NCI-H524 (cell line): ENCODE results near the gene SLC9A5.

Experiments used
- DNase-seq, 2 experiments: peaks; one replicate each; lab custom pipeline; 2025; lab: John Stamatoyannopoulos, UW

Gene SLC9A5, protein sequence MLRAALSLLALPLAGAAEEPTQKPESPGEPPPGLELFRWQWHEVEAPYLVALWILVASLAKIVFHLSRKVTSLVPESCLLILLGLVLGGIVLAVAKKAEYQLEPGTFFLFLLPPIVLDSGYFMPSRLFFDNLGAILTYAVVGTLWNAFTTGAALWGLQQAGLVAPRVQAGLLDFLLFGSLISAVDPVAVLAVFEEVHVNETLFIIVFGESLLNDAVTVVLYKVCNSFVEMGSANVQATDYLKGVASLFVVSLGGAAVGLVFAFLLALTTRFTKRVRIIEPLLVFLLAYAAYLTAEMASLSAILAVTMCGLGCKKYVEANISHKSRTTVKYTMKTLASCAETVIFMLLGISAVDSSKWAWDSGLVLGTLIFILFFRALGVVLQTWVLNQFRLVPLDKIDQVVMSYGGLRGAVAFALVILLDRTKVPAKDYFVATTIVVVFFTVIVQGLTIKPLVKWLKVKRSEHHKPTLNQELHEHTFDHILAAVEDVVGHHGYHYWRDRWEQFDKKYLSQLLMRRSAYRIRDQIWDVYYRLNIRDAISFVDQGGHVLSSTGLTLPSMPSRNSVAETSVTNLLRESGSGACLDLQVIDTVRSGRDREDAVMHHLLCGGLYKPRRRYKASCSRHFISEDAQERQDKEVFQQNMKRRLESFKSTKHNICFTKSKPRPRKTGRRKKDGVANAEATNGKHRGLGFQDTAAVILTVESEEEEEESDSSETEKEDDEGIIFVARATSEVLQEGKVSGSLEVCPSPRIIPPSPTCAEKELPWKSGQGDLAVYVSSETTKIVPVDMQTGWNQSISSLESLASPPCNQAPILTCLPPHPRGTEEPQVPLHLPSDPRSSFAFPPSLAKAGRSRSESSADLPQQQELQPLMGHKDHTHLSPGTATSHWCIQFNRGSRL

DNA sequence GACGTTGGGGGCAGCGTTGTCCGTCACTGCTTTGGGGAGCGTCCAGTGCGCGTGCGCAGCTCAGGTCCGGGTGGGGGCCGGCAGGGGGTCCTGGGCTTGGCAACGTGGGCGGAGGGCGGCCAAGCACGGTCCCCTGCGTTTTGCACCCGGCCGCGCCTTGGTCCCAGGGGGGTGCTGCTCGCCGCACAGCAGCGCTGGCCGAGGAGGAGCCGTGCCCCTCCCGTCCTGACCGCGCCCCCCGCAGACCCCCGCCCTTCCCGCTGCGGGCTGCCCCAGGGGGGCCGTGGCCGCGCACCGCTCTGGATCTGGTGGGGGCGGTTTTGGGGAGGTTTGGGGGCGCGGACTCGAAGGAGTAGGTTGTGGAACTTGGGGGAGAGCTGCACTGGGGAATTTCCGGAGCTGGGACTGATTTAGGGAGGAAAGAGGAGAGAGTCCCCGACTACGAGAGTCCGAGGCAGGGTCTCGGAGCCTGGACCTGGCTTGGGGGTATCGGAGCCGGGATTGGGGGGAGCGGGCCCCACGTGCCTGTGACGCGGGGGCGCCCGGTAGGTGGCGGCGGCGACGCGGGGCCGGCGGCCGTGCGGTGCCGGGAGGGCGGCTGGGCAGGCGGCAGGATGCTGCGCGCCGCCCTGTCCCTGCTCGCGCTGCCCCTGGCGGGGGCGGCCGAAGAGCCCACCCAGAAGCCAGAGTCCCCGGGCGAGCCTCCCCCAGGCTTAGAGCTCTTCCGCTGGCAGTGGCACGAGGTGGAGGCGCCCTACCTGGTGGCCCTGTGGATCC is at the start of gene SLC9A5:
Gene SLC9A5, plus strand, starts transcription at position 579 of the 777 bp plus-strand sequence. Its CDS starts 36 bp downstream, at position 615.
- DNase-seq, result peak; percentile 45 to 60

DNA sequence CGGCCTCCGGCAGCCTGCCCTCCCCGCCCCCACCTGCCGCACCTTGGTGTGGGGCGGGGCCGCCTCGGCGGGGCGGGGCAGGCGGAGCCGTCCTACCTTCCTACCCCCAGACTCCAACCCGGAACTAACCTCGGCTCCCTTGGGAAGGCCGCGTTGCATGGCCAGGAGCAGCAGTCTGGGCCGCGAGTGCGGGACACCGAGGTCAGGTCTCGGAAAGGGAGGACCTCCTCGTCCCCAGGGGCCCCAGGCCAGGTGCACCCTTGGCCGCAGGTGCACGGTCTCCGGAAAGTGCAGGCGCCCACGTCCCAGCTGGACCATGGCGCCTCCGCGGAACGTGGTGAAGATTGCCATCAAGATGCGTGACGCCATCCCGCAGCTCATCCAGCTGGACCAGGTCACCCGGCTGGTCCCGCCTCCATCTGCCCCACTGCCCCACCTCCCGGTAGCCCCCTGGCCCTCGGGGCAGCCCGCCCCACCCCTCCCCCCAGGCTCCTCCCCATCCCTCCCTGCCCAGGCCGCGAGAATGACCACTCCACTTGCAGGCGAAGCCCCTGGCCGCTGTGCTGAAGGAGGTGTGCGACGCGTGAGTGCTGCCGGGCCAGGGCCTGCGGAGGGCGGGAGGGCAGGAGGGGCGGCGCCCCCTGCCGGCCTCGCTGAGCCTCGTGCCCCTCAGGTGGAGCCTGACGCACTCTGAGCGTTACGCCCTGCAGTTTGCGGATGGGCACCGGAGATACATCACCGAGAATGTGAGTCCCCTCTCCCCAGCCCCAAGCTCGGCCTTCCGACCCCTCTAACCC is 49.6 kb upstream of the SLC9A5 start, which contains the start of gene ELMO3:
Gene ELMO3, plus strand, starts transcription at position 121 of the 797 bp plus-strand sequence. Its CDS starts 196 bp downstream, at position 317.
- DNase-seq, result no peak

DNA sequence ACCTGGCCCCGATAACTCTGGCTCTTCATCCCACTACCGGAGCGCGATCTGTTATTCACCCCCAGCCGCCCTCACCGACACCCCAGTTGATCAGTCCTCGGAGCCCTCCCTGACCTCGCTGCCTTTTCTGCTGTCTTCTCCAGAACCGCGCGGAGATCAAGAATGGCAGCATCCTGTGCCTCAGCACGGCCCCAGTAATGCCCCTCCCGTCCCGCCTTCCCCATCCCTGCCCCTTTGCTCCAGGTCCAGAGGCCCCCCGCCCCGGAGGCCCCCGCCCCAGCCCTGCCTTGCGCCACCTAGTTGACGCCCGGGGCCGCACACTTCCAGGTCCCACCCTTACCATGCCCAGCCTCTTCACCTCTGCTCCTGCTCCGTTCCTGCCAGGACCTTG is 49.0 kb upstream of the SLC9A5 start:
- DNase-seq, result no peak

DNA sequence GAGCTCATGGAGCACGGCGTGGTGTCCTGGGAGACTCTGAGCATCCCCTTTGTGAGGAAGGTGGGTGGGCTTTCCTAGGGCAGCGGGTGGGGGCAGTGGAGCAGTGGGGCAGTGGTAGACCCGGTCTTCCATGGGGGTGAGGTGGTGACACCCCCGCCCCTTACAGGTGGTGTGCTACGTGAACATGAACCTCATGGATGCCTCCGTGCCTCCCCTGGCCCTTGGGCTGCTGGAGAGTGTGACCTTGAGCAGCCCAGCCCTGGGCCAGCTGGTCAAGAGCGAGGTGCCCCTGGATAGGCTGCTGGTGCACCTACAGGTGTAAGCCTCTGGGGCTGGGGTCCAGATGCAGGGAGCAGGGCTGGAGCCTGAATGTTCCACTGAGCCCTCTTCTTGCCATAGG is 48.3 kb upstream of the SLC9A5 start:
- no peak for DNase-seq

DNA sequence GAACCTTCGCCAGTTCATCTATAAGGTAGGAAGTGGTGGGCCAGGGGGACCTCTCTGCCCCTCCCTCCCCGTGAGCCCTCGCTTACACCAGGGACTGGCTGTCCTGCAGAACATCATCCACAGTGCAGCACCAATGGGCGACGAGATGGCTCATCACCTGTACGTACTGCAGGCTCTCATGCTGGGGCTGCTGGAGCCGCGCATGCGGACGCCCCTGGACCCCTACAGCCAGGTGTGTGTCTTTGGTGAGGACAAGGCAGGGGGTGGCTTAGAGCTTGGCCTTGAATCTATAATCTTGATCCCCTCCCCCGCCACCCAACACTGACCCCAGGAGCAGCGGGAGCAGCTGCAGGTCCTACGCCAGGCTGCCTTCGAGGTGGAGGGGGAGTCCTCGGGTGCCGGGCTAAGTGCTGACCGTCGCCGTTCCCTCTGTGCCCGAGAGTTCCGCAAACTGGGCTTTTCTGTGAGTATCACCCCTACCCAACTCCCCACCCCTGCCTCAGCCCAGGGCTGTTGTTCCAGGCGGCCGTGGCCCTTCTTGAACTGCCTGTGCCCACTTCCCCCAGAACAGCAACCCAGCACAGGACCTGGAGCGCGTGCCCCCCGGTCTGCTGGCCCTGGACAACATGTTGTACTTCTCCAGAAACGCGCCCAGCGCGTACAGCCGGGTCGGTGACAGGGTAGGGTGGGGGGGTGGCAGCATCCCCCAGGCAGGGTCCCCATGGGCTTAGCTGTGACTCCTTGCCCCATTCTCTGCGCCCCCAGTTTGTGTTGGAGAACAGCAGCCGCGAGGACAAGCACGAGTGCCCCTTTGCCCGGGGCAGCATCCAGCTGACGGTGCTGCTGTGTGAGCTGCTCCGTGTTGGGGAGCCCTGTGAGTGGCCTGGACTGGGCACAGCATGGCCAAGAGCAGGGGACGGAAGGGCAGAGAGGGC is 47.1 kb upstream of the SLC9A5 start:
- DNase-seq, result no peak

DNA sequence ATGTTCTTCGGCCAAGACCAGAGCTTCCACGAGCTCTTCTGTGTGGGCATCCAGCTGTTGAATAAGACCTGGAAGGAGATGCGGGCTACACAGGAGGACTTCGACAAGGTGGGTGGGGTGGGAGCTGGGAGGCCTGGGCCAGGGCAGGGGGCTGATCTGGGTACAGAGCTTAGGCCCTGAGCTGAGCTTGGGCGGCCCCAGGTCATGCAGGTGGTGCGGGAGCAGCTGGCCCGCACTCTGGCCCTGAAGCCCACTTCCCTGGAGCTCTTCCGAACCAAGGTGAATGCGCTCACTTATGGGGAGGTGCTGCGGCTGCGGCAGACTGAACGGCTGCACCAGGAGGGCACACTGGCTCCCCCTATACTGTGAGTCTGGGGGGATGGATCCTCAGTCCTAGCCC is 46.4 kb upstream of the SLC9A5 start:
- no peak for DNase-seq

DNA sequence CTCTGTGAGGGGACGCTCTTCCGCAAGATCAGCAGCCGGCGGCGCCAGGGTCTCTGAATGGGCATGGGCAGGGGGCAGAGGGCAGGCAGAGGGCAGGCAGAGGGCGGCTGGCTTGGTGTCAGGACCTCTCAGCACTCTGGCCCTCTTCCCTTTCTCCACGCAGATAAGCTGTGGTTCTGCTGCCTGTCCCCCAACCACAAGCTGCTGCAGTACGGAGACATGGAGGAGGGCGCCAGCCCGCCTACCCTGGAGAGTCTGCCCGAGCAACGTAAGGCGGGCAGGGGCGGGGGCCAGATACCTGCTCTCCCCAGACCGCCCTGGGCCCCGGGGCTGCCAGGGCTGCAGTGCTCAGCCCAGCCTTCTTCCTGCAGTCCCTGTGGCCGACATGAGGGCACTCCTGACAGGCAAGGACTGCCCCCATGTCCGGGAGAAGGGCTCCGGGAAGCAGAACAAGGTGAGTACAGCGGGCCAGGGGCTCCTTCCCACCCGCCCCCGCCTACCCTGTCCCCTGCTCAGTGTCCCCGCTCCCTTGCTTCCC is 45.8 kb upstream of the SLC9A5 start:
- DNase-seq, result no peak

DNA sequence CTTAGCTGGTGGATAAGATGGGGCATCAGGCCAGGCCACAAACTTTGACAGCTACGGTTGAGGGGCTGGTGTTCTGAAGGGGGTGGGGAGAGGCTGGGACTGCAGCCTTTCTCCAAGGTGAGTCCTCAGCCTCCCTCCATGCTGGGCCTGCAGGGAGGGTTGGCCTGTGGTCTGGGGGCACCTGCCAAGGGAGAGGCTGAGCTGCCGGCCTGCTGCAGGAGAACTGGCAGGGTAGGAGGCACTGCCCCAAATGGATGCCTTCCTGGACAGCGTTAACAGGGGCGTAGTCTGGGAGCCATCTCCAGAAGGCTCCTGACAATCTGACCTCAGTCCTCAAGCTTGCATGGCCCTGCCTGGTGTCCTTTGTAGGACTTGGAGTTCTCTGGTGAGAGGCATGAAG is 44.7 kb upstream of the SLC9A5 start:
- no peak for DNase-seq

DNA sequence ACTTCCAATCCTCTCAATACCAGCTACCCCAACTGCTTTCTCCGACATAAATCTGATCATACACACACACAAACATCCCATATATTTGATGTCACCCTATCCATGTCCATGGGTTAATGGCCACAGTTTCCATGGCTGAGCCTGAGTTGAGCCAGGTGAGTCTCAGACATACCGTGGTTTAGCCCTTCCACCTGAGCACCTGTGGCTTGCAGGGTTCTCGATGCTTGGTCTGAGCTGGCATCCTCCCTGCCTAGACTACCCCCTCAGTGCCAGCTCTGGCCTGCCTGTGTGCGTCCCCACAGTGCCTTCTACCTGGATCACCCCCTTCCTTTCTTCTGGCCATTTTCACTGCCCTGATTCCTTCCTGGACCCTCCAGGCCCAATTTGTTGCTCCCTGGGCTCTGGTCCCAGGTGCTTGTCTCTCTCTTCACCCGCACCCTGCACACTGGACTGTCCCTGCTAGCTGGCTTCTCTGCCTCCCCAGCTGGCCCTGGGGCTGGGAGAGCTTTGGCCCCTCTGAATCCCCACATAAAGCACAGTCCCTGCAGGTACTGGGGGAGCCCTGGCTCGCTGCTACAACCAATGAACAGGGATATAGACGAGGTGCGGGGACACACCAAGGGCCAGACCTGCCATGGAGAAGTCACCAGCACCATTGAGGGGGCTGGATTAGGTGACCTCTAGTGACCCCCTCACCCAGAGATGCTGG is 42.5 kb upstream of the SLC9A5 start:
- DNase-seq, result no peak

DNA sequence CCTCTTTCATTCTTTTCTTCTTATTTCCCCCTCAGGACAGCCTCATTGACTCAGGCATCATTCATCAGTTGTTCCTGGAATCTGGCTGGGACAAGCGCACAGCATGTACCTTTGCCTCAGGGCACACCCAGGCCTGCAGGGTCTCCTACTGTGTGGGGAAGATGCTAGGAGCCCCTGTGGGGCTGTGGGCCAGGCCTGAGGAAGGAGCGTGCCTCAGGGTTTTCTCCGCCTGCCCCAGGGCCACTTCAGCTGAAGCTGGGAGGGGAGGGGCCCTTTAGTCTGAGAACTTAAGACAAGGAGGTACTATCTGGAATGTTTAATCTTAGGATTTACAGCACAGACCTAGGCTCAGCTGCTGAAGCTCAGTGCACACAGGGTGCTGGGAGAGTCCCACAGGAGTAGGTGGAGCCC is 41.9 kb upstream of the SLC9A5 start:
- no peak for DNase-seq

DNA sequence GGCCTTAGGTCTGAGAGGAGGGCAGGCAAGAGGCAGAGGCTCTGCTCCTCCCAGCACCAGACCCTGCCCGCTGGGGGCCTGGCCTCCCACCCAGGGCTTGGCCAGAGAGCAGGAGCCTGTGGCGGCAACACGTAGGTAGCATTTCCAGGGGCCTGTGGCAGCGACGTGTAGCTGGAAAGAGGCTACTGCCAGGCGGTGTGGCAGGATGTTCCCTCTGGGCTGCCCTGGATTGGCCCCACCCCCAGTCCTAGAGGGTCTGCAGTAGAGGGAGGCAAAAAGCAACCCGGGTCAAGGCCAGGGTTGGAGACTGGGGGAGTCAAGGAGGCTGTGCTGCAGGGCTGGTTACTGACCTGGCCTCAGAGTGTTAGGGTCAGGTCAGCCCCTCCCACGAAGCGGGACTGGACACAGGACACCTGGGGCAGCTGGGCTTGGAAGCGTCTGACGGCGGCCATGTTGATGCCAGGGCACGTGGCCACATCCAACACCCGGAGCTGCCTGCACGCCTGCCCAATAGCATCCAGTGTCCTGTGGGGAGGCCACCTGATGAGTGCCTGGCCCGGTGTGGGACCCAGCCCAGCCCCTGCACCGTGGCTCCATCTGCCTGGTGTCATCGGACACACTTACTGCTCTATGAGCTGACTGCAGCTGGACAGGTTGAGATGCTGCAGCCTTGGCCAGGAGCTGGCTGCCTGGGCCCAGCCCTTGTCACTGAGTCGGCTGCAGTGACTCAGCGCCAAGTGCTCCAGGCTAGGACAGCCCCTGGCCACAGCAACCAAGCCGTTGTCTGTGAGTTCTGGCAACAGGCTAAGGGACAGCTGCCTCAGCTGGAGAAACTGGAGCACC is 41.3 kb upstream of the SLC9A5 start:
- DNase-seq, result no peak

DNA sequence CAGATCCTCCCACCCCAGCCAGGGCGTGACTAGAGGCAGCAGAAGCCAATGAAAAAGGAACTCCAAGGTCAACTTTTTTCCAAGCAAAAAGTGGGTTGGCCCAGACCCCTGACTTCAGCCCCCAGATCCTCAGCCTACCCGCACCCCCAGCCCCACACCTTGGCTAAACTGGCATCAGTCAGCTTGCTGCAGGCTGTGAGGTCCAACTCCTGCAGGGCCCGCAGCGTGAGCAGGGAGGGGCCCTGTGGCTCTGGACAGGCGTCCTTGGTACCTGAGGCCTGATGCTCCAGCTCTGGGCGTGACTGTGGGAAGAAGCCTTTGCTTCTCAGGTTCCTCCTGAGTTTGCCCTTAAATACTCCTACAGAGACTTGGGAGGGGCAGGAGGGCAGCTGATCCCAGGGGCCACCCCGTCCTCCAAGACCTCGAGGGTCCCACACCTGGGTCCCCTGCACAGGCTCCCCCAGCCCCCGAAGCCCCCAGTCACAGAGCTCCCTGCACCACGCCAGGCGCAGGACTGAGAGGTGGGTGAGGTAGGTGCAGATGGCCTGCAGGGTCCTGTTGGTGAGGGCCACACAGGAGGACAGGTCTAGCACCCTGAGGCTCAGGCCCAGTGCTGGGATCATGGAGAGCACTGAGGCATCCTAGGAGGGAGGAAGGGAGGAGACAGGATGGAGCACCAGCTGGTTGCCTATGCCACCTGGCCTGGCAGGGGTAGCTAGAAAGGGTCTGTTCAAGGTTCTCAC is 40.5 kb upstream of the SLC9A5 start:
- DNase-seq, result no peak

DNA sequence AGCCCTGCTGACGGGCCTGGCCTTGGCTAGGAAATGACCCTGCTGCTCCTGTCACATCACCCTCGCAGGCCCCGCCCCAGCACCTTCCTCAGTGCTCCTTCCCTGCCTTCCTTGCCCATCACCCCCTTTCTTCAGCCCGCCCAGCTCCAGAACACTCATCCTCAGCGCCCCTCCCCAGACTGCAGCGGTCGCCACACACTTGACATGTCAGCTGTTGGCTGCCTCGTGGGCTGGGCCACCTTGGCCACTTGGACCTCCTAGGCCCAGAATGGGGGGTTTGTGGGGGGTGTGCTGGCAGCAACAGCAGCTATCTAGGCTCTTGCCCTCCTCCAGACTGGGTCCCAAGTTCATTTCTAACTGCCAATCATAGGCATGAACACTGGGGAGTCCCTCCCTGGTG is 39.2 kb upstream of the SLC9A5 start:
- DNase-seq, result no peak

DNA sequence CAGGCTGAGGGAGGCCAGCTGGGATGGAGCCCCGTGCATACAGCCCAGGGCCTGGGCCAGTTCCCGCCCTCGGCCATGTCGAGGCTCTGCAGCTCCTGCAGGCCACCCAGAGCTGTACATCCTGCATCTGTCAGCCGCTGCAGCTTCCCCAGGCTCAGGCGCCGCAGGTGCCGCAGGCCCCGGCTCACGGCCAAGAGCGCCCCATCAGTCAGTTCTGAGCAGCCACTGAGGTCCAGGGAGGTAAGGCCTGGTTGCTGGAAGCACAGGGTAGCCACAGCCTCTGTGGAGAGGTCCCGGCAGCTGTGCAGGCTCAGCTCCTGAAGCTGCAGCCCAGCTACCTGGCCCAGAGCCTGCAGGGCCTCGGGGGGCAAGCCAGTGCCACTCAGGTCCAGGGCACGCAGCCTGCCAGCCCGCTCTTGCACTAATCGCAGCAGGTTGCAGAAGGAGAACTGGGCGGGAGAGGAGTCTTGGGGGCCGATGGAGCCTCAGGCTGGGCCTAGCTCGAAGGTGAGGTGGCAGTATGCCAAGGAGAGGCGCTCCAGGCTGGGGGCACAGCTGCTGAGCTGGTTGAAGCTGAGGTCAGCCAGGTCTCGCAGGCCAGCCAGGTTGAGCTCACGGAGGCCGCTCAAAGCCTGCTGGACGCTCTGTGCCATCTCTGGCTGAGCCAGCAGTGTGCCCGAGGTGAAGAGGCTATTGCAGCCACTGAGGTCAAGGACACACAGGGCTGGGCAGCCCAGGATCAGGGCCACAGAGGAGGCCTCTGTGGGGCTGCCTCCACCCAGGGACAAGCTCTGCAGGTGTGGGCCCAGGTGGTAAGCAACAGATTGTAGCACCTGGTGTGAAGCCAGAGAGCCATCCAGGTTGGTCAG is 38.5 kb upstream of the SLC9A5 start:
- DNase-seq, result no peak

DNA sequence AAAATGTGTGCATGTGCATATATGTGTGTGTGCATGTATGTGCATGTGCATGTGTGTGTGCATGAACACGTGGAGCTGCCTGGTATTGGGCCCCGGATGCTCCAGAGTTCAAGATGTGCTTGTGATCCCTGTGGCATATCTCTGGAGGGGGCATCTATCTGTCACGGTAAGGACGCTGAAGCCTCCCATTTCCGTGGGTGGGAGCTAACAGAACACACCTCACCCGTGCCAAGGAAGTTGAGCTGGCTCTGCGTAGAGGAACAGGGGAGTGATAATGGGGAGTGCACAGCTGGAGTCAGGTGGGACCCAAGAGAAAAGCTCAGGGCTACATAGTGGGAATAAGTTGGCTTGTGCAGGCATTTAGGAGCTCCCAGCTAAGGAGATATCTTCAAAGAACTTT is 37.1 kb upstream of the SLC9A5 start:
- no peak for DNase-seq

DNA sequence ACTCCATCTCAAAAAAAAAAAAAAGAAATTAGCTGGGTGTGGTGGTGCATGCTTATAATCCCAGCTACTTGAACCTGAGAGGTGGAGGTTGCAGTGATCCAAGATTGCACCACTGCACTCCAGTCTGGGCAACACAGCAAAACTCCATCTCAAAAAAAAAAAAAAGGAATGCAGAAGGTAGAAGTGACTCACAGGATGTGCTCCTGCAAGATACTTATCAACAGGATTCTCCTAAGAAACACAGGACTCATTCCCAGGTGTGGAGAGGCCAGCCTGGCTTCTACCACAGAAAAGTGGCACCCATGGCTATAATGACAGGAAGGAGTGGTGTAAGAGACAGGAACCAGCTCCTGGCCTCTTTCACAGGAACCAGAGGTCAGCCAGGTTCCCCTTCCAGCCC is 36.0 kb upstream of the SLC9A5 start:
- no peak for DNase-seq
